HepG2 (cell line): ENCODE results near the gene TUBGCP6. TPM values are rescaled to one million over a fixed set of nuclear protein-coding genes. Genes with fewer than 3 reads are reported as not detected.

Experiments
- CERS6 ChIP-seq: sonication (generic); formaldehyde crosslinking; IDR thresholded peaks from 2 replicates; pipeline ENCODE4 v1.5.0; 2020; ENCODE audit warnings: missing genetic modification reagents
- HNRNPUL1 ChIP-seq: fragments of 200-400 bp; formaldehyde crosslinking; IDR thresholded peaks from 2 replicates; pipeline ENCODE4 v1.6.1; 2017; ENCODE audit warnings: low read depth, mild to moderate bottlenecking, low read length, moderate library complexity
- ISL2 ChIP-seq: sonication (generic); formaldehyde crosslinking; IDR thresholded peaks from 2 replicates; pipeline ENCODE4 v1.5.0; 2020; ENCODE audit warnings: missing genetic modification reagents
- MAX ChIP-seq: IDR thresholded peaks from 2 replicates; pipeline ENCODE4 v1.6.1; 2012; ENCODE audit warnings: inconsistent platforms
- NRL ChIP-seq: sonication (generic); formaldehyde crosslinking; IDR thresholded peaks from 2 replicates; pipeline ENCODE4 v1.5.0; 2020; ENCODE audit warnings: missing genetic modification reagents, mild to moderate bottlenecking, moderate library complexity, borderline replicate concordance
- PAX8 ChIP-seq: sonication (generic); formaldehyde crosslinking; IDR thresholded peaks from 2 replicates; pipeline ENCODE4 v1.8.0; 2022; ENCODE audit warnings: mild to moderate bottlenecking, missing genetic modification reagents, borderline replicate concordance
- RFX1 ChIP-seq: fragments of 450-650 bp; IDR thresholded peaks from 2 replicates; pipeline ENCODE4 v1.6.1; 2017
- SETDB1 ChIP-seq: sonication (generic); formaldehyde crosslinking; IDR thresholded peaks from 2 replicates; pipeline ENCODE4 v1.5.1; 2020; ENCODE audit warnings: missing genetic modification reagents, mild to moderate bottlenecking, borderline replicate concordance
- SIX4 ChIP-seq: sonication (generic); formaldehyde crosslinking; IDR thresholded peaks from 2 replicates; pipeline ENCODE4 v1.4.0; 2020; ENCODE audit warnings: missing genetic modification reagents
- SUZ12 ChIP-seq: fragments of 150-350 bp; IDR thresholded peaks from 2 replicates; pipeline ENCODE4 v1.6.1; 2014; ENCODE audit warnings: low read depth, low read length
- TAF1 ChIP-seq: sonication (generic); formaldehyde crosslinking; IDR thresholded peaks from 2 replicates; pipeline ENCODE4 v1.4.0; 2020; ENCODE audit warnings: missing genetic modification reagents
- TFDP1 ChIP-seq: IDR thresholded peaks from 2 replicates; pipeline ENCODE4 v1.6.1; 2016; ENCODE audit warnings: missing compliant biosample characterization, missing genetic modification reagents, borderline replicate concordance
- TOPORS ChIP-seq: sonication (generic); formaldehyde crosslinking; IDR thresholded peaks from 2 replicates; pipeline ENCODE4 v1.8.0; 2023; ENCODE audit warnings: mild to moderate bottlenecking, missing genetic modification reagents
- ZFP62 ChIP-seq: sonication (generic); formaldehyde crosslinking; IDR thresholded peaks from 2 replicates; pipeline ENCODE4 v1.4.0; 2020; ENCODE audit warnings: missing genetic modification reagents
- ZNF331 ChIP-seq: sonication (generic); formaldehyde crosslinking; IDR thresholded peaks from 2 replicates; pipeline ENCODE4 v1.4.0; 2020; ENCODE audit warnings: missing genetic modification reagents
- ZNF333 ChIP-seq: sonication (generic); formaldehyde crosslinking; IDR thresholded peaks from 2 replicates; pipeline ENCODE4 v1.4.0; 2020; ENCODE audit warnings: mild to moderate bottlenecking, missing genetic modification reagents, borderline replicate concordance
- ZNF615 ChIP-seq: sonication (generic); formaldehyde crosslinking; IDR thresholded peaks from 2 replicates; pipeline ENCODE4 v1.5.0; 2020; ENCODE audit warnings: mild to moderate bottlenecking, missing genetic modification reagents, borderline replicate concordance
- ZNF768 ChIP-seq: sonication (generic); formaldehyde crosslinking; IDR thresholded peaks from 2 replicates; pipeline ENCODE4 v1.4.0; 2020; ENCODE audit warnings: missing genetic modification reagents
- polyA plus RNA-seq, 8 experiments: library from polyadenylated mRNA; depleted of rRNA in 3 of 8; stranded (reverse) in 7 of 8; unstranded in 1 of 8; fragments of >200 nt; fragmentation: Illumina TruSeq in 4 of 8; extraction: Trizol in 4 of 8; gene quantifications; 2 replicates each; pipeline versions ENCODE4 v1.2.1 to v1.2.3, GENCODE V29; 2011 to 2016; ENCODE audit warnings: low read depth in 4 of 8, missing spikeins in 1 of 8, mixed read lengths in 1 of 8; ENCODE audit not compliant: insufficient read depth in 1 of 8
- total RNA-seq, 5 experiments: library from RNA; depleted of rRNA; stranded (reverse); fragments of >200 nt; fragmentation: Illumina TruSeq; extraction: Trizol; gene quantifications; 2 replicates each; pipeline ENCODE4 v1.2.3, GENCODE V29; 2016; ENCODE audit warnings: low read depth in 1 of 5
- TF ChIP-seq, protein P1 (sequence below): sonication (generic); formaldehyde crosslinking; IDR thresholded peaks from 2 replicates; pipeline ENCODE4 v1.4.0; 2020; ENCODE audit warnings: missing genetic modification reagents
- TF ChIP-seq, protein P2 (sequence below): sonication (generic); formaldehyde crosslinking; IDR thresholded peaks from 2 replicates; pipeline ENCODE4 v1.4.0; 2020; ENCODE audit warnings: missing genetic modification reagents, borderline replicate concordance
- TF ChIP-seq, protein P3 (sequence below): sonication (generic); formaldehyde crosslinking; conservative IDR thresholded peaks from 2 replicates; pipeline ENCODE4 v1.8.0; 2022; ENCODE audit warnings: low read depth, missing genetic modification reagents

TUBGCP6 gene
- total and polyA plus RNA-seq, 2 of the 13 experiments (the other 11 are each of a cell fraction or from before 2014, with no cell fraction given): 14.6 to 15.7 TPM

DNA sequence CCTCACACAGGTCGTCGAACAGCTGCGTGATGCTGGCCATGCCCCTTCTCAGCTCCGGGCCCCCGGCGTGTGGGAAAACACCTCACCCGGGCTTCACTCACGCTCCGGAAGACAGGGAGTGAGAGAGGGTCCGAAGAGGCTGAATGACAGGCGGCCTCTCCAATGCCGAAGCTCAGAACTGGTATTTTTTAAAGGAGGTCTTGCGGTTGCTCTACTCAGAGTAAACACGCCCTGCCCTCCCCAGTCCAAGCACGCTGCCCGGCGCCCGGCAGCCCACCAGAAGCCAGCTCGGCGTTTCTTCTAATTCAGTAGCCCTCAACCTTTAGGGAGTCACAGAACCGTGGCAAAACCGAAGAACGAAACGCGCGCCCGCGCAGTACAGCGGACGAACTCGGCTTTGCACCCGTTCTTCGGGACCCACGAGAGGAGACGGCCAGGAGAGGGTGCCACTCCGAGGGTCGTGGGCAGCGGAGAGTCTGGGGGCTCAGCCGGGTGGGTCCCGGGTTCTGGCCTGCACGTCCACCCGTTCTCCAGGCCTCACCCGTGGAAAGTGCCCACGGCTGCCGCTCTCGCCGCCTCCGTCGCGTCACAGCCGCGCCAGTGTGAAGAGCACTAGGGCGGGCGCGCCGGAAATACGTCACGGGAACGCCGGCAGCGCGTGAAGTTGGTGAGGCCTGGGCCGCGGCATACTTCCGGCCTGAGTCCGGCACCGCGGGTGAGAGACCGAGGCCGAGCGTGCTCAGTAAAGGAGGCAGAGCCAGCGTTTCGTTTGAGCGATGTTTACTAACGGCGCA, at the start of gene TUBGCP6 (continued):
- peak; percentile 81; the same call in 1 of the 2 replicates for TF ChIP-seq PAX8
- no peak for TF ChIP-seq CERS6 (CRISPR knock-in tag)
- TF ChIP-seq ZFP62 (CRISPR knock-in tag): 0 out of 2 replicates have a peak, but pooled peaks have one; percentile 52
- peak; percentile 93 for TF ChIP-seq MAX
- TF ChIP-seq, protein P1, sequence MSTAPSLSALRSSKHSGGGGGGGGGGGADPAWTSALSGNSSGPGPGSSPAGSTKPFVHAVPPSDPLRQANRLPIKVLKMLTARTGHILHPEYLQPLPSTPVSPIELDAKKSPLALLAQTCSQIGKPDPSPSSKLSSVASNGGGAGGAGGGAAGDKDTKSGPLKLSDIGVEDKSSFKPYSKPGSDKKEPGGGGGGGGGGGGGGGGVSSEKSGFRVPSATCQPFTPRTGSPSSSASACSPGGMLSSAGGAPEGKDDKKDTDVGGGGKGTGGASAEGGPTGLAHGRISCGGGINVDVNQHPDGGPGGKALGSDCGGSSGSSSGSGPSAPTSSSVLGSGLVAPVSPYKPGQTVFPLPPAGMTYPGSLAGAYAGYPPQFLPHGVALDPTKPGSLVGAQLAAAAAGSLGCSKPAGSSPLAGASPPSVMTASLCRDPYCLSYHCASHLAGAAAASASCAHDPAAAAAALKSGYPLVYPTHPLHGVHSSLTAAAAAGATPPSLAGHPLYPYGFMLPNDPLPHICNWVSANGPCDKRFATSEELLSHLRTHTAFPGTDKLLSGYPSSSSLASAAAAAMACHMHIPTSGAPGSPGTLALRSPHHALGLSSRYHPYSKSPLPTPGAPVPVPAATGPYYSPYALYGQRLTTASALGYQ (CRISPR knock-in tag): peak; percentile 38
- TF ChIP-seq SETDB1 (CRISPR knock-in tag): no peak
- peak; percentile 32; the same call in 1 of the 2 replicates for TF ChIP-seq ISL2 (CRISPR knock-in tag)
- TF ChIP-seq ZNF331: peak; percentile 73; the same call in 1 of the 2 replicates
- TF ChIP-seq HNRNPUL1: no peak
- 0 out of 2 replicates have a peak, but pooled peaks have one; percentile 63 for TF ChIP-seq ZNF615 (CRISPR knock-in tag)
- TF ChIP-seq, protein P2, sequence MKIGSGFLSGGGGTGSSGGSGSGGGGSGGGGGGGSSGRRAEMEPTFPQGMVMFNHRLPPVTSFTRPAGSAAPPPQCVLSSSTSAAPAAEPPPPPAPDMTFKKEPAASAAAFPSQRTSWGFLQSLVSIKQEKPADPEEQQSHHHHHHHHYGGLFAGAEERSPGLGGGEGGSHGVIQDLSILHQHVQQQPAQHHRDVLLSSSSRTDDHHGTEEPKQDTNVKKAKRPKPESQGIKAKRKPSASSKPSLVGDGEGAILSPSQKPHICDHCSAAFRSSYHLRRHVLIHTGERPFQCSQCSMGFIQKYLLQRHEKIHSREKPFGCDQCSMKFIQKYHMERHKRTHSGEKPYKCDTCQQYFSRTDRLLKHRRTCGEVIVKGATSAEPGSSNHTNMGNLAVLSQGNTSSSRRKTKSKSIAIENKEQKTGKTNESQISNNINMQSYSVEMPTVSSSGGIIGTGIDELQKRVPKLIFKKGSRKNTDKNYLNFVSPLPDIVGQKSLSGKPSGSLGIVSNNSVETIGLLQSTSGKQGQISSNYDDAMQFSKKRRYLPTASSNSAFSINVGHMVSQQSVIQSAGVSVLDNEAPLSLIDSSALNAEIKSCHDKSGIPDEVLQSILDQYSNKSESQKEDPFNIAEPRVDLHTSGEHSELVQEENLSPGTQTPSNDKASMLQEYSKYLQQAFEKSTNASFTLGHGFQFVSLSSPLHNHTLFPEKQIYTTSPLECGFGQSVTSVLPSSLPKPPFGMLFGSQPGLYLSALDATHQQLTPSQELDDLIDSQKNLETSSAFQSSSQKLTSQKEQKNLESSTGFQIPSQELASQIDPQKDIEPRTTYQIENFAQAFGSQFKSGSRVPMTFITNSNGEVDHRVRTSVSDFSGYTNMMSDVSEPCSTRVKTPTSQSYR (CRISPR knock-in tag): peak; percentile 28; the same call in 1 of the 2 replicates
- peak; percentile 73 for TF ChIP-seq SIX4
- TF ChIP-seq TOPORS: peak; percentile 43; the same call in 1 of the 2 replicates
- peak; percentile 64 for TF ChIP-seq TAF1 (CRISPR knock-in tag)
- TF ChIP-seq SUZ12: no peak
- TF ChIP-seq, protein P3, sequence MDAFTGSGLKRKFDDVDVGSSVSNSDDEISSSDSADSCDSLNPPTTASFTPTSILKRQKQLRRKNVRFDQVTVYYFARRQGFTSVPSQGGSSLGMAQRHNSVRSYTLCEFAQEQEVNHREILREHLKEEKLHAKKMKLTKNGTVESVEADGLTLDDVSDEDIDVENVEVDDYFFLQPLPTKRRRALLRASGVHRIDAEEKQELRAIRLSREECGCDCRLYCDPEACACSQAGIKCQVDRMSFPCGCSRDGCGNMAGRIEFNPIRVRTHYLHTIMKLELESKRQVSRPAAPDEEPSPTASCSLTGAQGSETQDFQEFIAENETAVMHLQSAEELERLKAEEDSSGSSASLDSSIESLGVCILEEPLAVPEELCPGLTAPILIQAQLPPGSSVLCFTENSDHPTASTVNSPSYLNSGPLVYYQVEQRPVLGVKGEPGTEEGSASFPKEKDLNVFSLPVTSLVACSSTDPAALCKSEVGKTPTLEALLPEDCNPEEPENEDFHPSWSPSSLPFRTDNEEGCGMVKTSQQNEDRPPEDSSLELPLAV (CRISPR knock-in tag): no peak
- peak; percentile 83 for TF ChIP-seq TFDP1 (CRISPR knock-in tag)
- TF ChIP-seq NRL: no peak
- no peak for TF ChIP-seq RFX1
- peak; percentile 32 for TF ChIP-seq ZNF768 (CRISPR knock-in tag)
- peak; percentile 82; the same call in 1 of the 2 replicates for TF ChIP-seq ZNF333 (CRISPR knock-in tag)
